Mammary epithelial cell (primary cell): ENCODE results near the gene CCDC134.

Source experiments
- EZH2 ChIP-seq: IDR thresholded peaks from 2 replicates; pipeline ENCODE4 v1.6.1; 2012; ENCODE audit warnings: low read length, inconsistent platforms, borderline replicate concordance
- TF ChIP-seq, protein P1 (sequence below), 2 donors: IDR thresholded peaks in 1 of 2; conservative IDR thresholded peaks in 1 of 2; 2 replicates each; pipeline ENCODE4 v1.5.1; 2011 to 2012; ENCODE audit warnings: inconsistent platforms in 2 of 2, low read length in 2 of 2, mild to moderate bottlenecking in 2 of 2, control low read depth in 1 of 2, low read depth in 1 of 2; ENCODE audit not compliant: insufficient read depth in 1 of 2; ENCODE audit errors: extremely low read depth in 1 of 2

DNA sequence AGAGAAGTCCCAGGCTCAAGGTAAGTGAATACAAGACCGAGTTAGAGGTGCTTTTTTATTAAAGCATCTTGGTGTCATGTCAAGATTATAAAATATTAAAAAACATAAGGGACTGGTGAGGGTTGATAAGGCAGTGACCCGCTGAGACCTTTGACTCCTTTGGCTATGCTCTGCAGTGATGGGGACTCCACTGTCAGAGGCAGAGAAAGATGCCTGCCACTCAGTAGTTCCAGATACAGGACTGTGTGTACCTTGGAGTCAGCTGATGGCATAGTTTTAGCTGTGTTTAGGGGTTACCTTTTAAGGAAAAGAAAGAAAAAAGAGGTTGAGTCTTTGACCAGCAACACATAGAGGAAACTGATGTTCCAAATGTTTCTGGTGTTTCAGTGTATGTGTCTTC, 73.6 kb downstream of the CCDC134 start:
- TF ChIP-seq, protein P1, sequence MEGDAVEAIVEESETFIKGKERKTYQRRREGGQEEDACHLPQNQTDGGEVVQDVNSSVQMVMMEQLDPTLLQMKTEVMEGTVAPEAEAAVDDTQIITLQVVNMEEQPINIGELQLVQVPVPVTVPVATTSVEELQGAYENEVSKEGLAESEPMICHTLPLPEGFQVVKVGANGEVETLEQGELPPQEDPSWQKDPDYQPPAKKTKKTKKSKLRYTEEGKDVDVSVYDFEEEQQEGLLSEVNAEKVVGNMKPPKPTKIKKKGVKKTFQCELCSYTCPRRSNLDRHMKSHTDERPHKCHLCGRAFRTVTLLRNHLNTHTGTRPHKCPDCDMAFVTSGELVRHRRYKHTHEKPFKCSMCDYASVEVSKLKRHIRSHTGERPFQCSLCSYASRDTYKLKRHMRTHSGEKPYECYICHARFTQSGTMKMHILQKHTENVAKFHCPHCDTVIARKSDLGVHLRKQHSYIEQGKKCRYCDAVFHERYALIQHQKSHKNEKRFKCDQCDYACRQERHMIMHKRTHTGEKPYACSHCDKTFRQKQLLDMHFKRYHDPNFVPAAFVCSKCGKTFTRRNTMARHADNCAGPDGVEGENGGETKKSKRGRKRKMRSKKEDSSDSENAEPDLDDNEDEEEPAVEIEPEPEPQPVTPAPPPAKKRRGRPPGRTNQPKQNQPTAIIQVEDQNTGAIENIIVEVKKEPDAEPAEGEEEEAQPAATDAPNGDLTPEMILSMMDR (conservative IDR thresholded peaks at IDR 0.05 in 1 of 2, IDR thresholded peaks at IDR 0.05 in 1 of 2; ENCODE audit: extremely low read depth in 1 of 2, insufficient read depth in 1 of 2, low read depth in 1 of 2, low read length in 2 of 2), result no peak
- no peak for TF ChIP-seq EZH2
